Dedifferentiated amniotic fluid mesenchymal stem cell (primary cell): ENCODE data around the gene TAS2R31.

ENCODE experiments used
- DNase-seq: peaks from one replicate; pipeline ENCODE4 v3.0.0-alpha.2; 2016; ENCODE audit errors: extremely low spot score

The TAS2R31 gene

GRCh38 chr12:11007608-11008007, 23.6 kb downstream of the TAS2R31 start:
- DNase-seq, result no peak

- no peak for DNase-seq
Observed at GRCh38 chr12:10998204-10998603, 33.0 kb downstream of the TAS2R31 start, which contains the start of gene TAS2R20. TAS2R20 (minus strand) TSS chr12:10998304; CDS start chr12:10997875, 429 bp downstream.

GRCh38 chr12:10994307-10994706, 36.9 kb downstream of the TAS2R31 start:
- DNase-seq, result no peak

- DNase-seq, result no peak
Observed at GRCh38 chr12:10989107-10989506, 42.1 kb downstream of the TAS2R31 start.

- no peak for DNase-seq
Observed at GRCh38 chr12:10986812-10987211, 44.4 kb downstream of the TAS2R31 start, which contains the start of gene TAS2R50. TAS2R50 (minus strand) TSS chr12:10986912; CDS start chr12:10986860, 52 bp downstream.

- no peak for DNase-seq
Observed at GRCh38 chr12:10982244-10982643, 49.0 kb downstream of the TAS2R31 start.
